ENCODE results near the gene POFUT2.

The POFUT2 gene

DNA sequence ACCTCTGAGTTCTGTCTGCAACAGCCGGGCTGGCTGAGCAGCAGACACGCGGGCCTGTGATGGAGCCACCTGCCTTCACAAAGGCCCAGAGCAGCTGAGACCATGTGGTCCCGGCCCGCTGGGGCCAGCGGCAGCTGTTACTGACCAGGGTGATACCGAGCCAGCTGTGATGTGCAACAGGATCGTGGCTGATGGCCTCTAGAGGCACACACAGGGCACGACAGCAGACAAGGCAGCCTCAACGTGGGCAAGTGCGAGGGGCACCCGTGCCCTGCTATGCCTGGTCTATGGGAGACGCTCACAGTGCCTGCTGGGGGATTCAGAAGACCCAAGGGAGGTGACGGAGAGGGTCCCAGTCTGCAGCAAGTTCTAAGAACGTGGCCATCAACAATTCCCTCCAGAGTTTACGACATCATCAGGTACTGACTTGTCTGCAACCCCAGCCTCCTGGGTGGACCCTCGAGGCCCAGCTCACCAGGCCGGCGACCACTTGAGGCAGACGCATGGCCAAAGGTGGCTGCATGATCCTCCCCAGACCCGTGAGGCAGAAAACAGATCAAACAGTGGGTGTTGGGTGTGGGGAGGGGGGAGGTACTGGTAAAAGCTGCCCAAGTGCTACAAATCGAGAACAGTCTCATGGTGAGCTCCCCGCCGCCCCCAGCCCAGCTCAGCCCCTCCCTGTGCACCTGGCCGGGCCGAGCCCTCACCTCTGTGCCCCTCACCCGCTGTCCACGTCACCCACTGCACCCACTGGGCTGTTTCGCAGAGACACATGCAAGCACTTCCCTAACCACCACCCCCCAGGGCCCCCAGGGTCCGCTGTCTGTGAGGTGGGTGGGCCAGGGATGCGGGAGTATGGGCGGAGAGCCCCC is 6.0 kb downstream of the POFUT2 start:
- DNase-seq: no peak

DNA sequence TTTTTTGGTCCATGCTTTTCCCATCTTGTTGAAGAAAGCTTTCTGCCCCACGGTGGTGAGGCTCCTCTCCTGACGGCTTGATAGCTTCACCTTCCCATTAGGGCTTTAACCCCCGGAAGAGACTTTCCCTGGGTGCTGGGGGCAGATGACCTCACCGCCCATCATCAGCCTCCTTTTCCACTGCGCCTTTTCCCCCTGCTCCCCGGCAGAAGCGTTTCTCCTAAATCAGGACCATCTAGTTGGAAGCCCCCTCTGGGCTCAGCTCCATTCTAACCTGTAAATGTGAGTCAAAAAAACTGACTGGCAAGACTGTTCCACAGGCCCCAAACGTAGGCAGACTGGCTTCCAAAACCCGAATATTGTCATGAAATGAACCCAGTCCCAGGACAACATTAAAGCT is 6.7 kb downstream of the POFUT2 start:
- no peak for DNase-seq

DNA sequence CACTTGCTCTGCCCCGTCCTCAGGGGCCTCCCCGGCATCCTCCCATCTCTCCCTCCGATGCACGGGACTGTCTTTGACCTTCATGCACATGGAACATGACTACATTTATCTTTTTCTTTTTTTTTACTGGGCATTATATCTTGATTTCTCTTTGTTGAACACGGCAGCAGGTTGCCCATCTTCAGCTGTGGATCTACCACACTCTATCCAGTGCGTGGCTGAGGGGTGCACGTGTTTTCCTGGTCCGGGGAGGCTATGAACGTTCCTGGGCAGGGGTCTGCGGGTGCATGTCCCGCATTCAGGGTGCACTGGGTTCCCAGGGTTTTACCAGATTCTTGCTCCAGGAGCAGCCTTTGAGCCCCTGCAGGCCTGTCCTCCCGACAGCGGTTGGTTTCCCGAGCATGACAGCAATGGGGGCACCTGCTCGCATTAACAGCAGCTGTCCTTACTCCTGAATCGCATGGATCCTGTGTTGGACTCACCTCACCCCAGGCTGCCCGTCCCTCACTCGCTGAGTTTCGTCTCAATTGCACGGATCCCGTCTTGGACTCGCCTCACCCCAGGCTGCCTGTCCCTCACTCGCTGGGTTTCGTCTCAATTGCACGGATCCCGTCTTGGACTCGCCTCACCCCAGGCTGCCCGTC is 7.4 kb downstream of the POFUT2 start:
- no peak for DNase-seq

DNA sequence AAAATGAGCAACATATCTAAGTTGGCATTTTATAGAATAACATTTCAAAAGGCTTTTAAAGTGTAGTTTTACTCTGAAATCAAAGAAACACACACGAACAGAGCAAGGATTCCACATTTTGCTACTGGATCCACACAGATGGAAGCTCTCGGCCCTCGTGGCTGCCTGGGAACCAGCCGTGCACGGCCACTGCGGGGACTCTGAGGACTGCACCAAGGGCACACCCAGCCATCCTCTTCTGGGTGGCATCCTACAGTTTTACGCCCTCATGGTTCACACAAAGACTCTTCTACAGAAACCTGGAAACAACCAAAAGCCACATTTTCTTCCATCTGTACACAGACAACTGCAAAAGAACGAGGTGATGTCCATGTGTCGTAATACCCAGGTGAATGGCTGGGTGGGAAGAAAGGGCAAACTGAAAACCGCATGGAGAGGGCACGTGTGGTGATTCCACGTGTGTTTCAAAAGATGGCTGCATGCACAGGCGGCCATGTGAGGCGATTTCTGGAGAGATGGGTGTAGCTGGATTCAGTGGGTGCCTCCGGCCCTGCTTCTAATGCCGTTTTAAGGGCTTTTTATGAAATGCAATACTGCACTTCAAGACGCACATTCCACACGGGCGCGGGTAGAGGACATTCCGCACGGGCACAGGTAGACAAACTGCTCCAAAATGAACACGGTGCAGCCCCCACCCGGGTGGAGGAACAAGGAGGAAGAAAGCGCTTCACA is 8.1 kb downstream of the POFUT2 start:
- no peak for DNase-seq

DNA sequence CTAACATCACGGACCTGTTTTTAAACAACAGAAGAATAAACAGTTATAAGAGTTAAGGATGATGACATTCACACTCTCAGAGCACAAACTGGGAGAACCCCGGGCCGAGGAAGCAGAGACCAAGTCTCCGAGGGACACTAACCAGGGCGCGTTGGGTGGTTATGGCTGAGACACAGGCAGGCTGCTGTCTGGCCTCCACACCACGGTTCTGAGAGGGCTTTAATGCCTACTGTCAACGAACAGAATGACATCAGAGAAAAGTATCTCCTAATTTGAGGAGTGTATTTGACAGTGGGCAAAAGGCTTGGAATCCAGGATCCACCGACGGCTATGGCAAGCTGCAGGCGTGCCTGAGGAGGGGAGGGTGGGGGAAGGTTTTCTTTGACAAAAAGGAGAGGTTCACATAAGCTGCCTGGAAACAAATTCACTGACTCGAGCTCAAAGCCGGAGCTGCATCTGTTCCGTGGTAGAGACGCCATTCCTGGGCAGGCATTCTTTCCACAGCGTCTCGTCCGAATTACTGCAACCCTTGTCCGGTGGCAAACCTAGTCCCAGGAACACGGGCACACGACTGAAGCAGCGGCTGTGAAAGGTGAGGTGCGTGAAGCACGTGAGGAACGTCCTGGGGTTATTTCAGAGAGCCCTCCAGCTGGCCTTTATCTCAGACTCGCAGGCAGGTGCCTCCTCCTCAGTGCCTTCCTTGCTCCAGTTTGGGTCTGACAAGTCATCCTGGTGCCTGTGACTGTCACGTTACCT is 9.4 kb downstream of the POFUT2 start:
- no peak for DNase-seq

DNA sequence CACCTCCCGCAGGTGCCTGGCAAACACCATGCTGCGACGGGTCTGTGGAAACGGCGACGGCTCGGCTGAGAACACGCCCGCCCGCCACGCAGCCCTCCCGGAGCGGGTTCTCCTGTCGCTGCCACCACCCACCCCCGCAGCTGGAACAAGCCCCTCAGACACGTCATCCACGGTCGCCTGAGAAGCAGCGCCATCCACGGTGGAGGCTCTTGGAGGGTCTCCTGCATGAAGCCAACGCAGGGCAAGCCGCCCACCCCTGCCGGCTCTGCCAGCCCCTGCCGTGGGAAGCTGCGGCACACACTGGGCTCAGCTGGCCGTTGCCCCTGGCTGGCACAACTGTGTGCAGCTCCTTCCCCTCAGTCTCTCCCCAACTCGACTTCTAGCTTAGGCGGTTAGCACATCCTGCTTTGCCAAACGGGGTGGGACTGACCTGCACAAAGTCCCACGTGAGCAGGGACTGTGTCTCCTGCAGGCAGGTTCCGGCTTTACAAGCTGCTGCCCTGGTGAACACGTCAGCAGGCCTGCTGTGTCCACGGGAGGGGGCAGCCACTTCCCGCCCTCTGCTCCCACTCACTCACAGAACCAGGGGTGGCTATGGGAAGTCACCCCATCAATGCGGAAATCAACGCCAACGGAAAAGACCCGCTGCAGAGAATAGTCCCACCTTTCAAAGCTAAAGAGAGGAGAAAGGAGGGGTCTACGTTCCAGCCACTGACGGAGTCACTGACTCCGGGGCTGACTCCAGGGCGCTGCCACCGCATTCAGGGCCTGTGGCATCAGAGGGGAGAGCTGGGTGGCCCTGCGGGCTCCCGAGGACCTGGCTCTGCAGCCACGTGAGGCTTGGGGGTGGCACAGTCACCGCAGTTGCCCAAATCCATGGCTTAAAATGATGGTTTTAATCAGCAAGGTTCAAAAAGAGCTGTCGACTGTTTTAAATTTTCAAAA is 10.3 kb downstream of the POFUT2 start:
- no peak for DNase-seq

DNA sequence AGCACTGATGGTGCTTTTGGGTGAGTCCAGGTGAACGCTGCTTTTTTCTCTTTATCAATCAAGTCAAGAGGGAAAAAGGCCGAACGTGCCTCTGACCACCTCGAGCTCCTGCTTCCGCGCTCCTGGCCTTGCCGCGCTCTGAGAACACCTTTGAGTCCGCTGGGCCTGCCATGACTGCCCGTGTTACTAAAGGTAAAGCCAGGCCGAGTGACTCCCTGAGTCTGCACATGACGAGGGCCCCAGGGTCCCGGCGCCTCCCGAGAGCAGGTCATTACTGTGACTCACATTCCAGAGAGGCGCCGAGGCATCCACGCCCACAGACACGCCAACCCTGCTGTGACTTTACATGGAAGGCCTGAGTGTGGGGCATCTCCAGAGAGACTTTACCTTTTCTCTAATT is 11.1 kb downstream of the POFUT2 start:
- DNase-seq: no peak

DNA sequence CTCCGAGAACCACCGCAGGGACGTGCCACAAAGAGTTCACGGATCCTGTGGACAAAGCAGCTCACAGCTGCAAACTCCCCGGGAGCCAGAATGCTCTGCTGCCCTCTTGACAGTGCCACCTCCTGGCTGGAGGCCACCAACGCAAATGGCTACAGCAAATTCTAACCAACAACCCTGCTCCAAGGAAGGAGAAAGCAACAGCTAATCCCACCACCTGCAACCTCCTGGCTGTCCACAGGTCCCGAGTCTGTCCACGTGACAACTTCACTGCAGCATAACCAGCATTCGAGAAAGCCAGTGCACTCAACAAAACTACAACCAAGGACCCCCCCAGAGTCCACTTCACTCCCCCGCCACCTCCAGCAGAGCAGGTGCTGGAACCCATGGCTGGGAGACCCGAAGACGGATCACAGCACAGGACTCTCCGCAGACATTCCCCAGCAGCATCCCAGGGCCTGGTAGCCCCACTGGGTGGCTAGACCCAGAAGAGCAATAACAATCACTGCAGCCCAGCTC is 17.3 kb downstream of the POFUT2 start:
- no peak for DNase-seq

DNA sequence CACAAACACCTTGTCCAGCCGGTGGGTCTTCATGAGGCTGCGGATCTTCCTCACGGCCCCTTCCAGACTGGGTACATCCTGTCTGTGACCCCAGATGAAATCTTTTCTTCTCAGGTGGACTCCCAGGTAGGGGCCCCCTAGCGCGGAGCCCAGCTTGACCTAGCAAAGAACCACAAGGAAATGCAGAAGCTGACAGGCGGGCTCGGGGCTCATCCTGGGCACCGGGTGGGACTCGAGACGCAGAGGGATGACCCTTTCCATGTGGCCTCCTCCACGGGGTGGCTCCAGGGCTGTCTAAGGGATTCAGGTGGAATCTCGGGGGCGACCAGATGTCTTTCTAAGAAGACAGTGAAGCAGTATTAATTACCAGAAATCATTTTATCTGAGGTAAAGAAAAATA is 17.8 kb downstream of the POFUT2 start:
- DNase-seq: no peak

DNA sequence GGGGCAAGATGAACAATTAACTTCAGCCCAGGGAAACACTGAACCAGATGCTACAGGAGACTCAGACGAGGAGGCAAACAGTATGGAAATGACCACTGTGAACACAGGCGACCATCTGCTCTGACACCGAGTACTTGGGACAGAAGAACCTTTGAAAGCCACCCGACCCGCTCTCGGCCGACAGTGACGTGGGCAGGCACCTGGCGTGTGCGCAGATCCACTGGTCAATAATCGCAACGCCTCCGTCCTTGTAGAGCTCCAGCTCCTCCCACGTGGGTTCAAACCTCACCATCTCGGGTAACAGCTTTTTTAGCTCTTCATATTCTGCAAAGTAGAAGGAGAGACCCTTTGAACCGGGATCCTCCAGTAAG is 20.3 kb downstream of the POFUT2 start:
- no peak for DNase-seq

DNA sequence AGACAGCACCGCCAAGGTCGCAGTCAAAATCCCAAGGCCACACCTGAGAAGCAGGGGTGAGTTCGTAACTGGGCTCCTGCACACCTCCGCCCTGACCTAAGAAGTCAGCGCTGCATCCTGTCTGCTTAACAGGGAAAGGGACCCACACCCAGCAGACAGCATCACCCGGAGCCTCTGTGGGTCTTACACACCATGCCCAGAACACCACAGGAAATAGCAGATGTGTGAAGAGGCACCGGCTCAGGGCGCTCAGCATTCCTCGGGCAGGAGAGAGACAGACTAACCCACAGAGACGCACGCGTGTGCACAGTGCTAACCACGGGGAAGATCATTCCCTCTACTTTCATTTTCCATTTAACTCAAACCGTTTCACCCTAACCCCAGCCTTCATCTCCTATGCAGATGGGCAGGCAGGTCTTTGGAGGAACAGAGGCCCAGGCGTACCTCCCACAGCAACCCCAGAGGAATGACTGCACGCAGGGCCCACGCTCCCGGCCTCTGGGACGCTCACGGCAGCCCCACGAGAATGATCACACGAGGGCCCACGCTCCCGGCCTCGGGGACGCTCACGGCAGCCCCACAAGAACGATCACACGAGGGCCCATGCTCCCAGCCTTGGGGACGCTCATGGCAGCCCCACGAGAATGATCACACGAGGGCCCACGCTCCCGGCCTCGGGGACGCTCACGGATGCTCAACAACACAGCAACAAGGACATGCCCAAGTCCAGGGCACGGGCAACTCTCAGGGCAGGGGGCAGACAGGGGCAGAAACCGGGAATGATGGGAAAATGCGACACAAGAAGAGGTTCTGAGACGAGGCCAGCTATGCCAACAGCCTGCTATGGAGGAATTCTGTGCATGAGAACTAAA is 20.9 kb downstream of the POFUT2 start:
- no peak for DNase-seq

DNA sequence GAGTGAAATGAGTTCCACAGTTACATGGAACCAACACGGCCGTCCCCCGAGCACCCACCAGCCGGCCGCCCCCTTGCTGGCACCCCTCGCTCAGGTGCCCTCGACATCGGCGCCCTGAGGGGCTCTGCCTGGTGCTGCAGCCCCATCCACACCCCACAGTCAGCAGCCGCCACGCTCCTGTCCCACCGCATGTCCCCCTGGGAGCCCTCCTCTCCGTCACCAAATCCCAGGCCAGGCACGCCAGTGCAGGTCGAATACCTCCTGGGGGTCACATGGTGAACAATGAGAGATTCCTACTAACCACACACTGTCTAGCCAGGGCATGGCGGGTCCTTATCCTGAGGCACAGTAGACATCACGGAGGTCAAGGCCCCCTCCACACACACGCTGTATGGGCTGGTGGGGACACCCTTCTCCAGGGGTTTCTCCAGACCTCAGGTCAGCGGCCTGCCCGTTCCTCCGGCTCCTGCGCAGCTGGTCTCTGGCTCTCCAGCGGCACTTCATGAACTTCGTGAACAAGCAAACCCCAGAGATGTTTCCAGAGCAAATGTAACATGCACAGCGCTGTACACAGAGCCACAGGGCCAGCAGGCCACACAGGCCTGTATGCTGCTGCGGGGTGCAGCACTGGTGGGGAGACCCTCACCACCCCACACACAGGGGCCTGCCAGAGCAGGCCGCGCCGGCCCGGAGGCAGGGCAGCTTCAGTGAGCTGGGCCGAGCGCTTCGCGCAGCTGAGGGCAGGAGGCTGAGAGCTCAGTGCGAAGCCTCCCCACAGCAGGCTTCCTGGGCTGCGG is 21.8 kb downstream of the POFUT2 start:
- DNase-seq: no peak

DNA sequence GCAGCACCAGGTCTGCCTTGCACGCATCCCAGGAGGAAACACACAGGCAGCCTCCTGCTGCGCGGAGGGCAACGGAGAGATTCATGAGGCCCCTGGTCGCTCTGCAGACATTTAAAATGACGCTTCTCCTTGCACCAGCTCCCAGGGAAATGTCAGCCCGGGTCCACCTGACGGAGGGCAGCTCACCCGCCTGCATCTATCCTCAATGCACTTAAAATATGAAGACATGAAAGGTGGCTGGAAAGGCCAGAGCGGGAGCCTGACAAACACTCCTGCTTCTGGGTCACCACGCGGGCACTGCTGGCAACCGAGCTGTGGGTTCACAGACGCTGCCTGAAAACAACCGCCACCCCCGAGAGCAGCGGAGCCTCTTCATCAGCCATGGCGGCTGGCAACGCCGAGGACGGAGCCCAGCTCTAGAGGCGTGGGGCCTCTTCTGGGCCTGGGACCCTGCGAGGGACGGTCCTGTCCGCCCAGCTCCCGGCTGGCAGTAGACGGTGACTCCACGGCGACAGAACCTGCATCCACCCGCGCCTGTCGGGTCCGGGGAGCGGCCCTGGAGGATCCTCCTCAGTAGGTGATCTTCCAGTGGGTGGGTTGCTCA is 22.7 kb downstream of the POFUT2 start:
- DNase-seq: no peak

DNA sequence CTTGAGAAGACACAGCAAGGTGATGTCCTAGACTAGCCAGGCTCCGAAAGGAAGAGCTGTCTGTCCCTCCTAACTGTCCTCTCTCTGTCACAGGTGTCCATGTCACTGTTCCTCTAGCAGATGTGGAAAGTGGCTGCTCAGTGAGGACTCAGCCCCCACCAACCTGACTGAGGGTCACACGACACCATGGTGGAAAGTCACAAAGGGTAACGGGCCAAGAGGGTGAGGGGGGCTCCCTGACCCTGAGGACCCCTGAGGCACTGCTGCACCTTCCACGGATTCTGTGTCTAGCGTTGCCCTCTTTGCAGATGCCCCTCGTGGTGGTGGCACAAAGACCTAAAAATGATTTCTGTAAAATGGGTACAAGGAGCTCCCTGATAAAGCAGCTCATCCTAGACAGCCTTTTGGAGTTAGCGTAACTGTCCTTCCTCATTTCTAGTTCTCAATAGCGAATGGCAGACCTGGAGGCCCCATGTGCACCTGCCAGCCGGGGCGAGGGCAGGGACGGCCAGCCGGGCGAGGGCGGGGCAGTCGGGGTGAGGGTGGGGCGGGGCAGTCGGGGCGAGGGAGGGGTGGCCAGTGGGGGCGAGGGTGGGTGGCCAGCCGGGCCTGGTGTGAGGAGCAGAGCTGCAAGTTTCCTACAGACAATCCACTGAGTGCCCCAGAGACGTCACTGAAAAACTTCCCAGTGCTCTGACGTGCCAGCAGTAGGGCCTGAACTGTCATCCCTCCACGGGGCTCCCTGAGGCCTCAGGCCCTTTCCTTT is 23.4 kb downstream of the POFUT2 start:
- DNase-seq: no peak

DNA sequence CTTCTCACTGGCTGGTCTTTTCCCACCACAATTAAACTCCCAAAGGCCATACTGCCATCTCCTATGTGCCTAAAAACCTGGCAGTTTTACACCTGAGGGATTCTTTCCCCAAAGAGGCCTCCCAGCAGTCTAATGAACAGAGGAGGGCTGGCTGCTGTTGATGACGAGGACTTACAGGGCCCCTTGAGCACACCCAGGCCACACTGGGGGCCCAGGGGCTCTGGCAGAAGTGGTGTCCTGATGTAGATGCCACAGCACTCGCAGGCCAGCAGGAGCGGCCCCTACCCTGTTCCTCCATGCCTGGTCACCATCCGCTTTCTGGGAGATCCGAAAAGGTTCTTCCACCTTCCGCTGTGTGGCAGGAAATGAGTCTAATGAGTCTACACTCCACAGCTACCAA is 24.2 kb downstream of the POFUT2 start:
- DNase-seq: no peak

DNA sequence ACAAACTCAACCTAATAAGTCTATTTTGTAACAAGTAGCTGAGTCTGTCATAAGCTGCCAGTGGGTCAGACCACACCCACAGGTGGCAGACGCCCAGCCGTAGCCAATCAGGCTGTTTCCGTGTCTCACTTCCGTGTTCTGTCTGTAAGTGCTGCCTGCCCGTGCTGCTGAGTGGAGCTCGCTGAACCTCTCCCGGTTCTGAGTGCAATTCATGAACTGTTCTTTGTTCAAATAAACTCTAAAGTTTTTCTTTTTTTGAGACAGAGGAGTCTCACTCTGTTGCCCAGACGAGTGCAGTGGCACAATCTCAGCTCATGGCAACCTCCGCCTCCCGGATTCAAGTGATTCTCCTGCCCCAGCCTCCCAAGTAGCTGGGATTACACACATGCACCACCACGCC is 25.1 kb downstream of the POFUT2 start:
- DNase-seq: no peak

DNA sequence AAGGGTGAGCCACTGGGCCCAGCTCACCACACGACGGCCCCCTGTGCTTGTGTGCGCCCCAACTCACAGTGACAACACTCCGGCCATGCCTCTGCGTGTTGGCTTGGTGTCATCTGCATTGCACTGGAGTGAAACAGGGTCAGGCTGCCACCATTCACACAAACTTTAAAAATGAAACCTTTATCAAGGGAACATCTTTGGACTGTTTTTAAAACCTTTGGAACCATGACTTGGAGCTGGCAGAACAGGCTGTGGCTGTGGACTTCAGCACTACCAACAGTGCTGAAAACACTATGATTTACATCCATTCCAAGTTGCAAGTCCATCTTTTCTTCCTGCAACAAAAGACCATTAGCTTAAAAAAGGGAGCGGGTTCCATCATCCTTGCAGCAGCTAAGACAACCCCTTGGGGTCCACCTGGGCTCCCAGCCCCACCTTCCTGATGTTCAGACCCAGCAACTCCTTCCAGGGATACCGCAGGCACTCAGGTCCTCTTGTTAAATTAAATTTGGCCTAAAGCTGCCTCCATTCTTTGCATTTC is 25.6 kb downstream of the POFUT2 start:
- DNase-seq: no peak

DNA sequence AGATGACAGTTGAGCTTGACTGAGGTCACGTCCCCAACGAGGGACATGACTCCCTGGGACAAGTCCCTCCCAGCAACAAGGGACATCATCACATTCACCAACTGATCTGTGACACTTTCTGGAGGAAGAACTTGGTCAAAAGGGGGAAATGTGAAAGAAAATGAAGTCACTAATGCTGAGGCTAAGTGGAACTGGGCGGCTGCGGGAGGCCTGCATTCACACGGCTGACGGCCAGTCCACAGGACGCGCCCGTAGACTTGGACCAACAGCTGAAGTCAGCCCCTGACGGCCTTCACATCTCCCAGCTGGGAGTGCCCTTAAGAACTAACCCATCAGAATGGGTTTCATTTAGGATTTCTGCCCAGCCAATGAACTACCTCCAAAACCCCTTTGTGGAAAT is 26.6 kb downstream of the POFUT2 start:
- DNase-seq: no peak
